ENCODE measurements around the gene CNTNAP2. TPM values are rescaled to one million over a fixed set of nuclear protein-coding genes. Genes with fewer than 3 reads are reported as not detected.

Gene CNTNAP2
- total and polyA plus RNA-seq, 2 of the 8 experiments (the other 6 are each of a cell fraction or from before 2014, with no cell fraction given), result 27.9 to 71.0 TPM

DNA sequence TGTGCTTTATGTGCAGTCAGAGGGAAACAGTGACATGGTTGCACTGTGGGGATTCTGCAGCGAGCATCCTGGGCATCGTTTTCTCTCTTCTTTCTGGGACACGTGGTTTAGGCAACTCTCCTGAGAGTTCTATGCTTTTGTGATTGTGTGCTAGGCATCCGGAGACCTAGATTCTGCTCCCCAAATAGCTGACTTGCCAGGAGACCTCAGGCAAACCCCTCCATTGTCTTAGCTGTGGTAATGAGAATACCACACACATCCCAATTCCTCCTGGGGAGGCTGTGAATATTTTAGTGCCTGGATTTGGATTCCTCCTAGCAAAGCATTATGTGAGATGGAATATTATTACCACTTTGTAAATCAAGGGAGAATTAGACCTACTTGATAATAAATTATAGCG lies 1862.0 kb downstream of the CNTNAP2 start:
- Histone ChIP-seq H3K56ac (replicated peaks; ENCODE audit: insufficient read length, low read depth, low read length) (no peak overlapping the region), H3K23ac (ENCODE audit: insufficient read length) (no peak overlapping the region), H4K91ac (replicated peaks; ENCODE audit: insufficient read length, low read length) (no peak overlapping the region), H3K79me2 (ENCODE audit: control insufficient read depth in 1 of 2, insufficient read depth in 2 of 2, low read length in 2 of 2) (no peaks in the 10 kb centered on the region), H3K27ac (ENCODE audit: low read depth, low read length) (no peak overlapping the region), H3K36me3 (ENCODE audit: control insufficient read depth in 2 of 4, insufficient read depth in 4 of 4, low read length in 3 of 4) (no peaks in the 10 kb centered on the region), H2AK5ac (ENCODE audit: low read depth, low read length) (no peak overlapping the region), H3K14ac (ENCODE audit: insufficient read length) (no peak overlapping the region), H4K8ac (ENCODE audit: extremely low read depth, insufficient read depth, low read length) (no peak overlapping the region), H3K4ac (replicated peaks; ENCODE audit: insufficient read length, low read depth, low read length) (peak overlapping the region; percentile 59), H3K9ac (replicated peaks in 1 of 4; ENCODE audit: extremely low read depth in 1 of 4, low read depth in 3 of 4, low read length in 3 of 4) (no peak overlapping the region), H2BK15ac (ENCODE audit: low read length) (no peak overlapping the region), H2BK5ac (ENCODE audit: low read depth, low read length) (no peak overlapping the region), H2BK20ac (ENCODE audit: low read length) (no peak overlapping the region), H3K23me2 (ENCODE audit: low read depth, low read length) (no peaks in the 10 kb centered on the region), H2BK12ac (ENCODE audit: low read depth, low read length) (no peak overlapping the region), H3K18ac (ENCODE audit: extremely low read depth, low read length) (no peak overlapping the region), H2BK120ac (replicated peaks; ENCODE audit: low read depth, low read length) (no peak overlapping the region), H3K4me2 (ENCODE audit: insufficient read depth in 1 of 2, low read depth in 2 of 2, low read length in 2 of 2) (no peak overlapping the region), H3K4me3 (ENCODE audit: extremely low read depth in 1 of 4, insufficient read depth in 2 of 4, low read depth in 3 of 4, low read length in 4 of 4) (no peak overlapping the region), H4K5ac (ENCODE audit: insufficient read length, low read depth, low read length) (no peak overlapping the region), H3K79me1 (ENCODE audit: low read depth, low read length) (no peaks in the 10 kb centered on the region), H2AFZ (ENCODE audit: low read length) (no peak overlapping the region), H3K4me1 (replicated peaks in 1 of 4; ENCODE audit: control insufficient read depth in 3 of 4, insufficient read depth in 4 of 4, low read length in 3 of 4) (peaks cover 0 to 3% (median 0%) of the 10 kb centered on the region in 4 experiments; a peak in 1 of 7 replicates), H4K20me1 (replicated peaks in 1 of 2; ENCODE audit: control insufficient read depth in 1 of 2, insufficient read depth in 2 of 2, low read length in 2 of 2) (no peaks in the 10 kb centered on the region), H3K9me3 (ENCODE audit: insufficient read depth in 2 of 2, low read depth in 1 of 2, low read length in 1 of 2) (no peaks in the 10 kb centered on the region), H3K27me3 (replicated peaks in 1 of 4; ENCODE audit: control insufficient read depth in 3 of 4, extremely low read depth in 1 of 4, insufficient read depth in 3 of 4, low read length in 3 of 4) (no peaks in the 10 kb centered on the region)
- DNase-seq (ENCODE audit: low read depth in 1 of 2, low spot score in 2 of 2) (no peak), FAIRE-seq (no peak)
- ChIA-PET CTCF (ENCODE audit: partially characterized antibody) (no interaction called here), POLR2A (ENCODE audit: partially characterized antibody) (no interaction called here)
- WGBS, 2 experiments (ENCODE audit: extremely low coverage in 1 of 2, insufficient coverage in 1 of 2, insufficient read length in 1 of 2, insufficient replicate concordance in 2 of 2, low coverage in 1 of 2, low lambda C conversion rate in 2 of 2, missing lambda C conversion rate in 1 of 2), result 74% methylated on average over 4 of the region's 5 CpGs; no CpG with 5 or more reads in 1 of the 2 experiments
- TF ChIP-seq ATF2 (IDR thresholded peaks at IDR 0.05; ENCODE audit: low read length), result no peak
- TF ChIP-seq CBX5 (IDR thresholded peaks at IDR 0.05; ENCODE audit: low read depth, low read length), result no peak
- TF ChIP-seq KDM5A (IDR thresholded peaks at IDR 0.05; ENCODE audit: low read length), result no peak
- no peak for TF ChIP-seq JUN (IDR thresholded peaks at IDR 0.05; ENCODE audit: low read depth, low read length)
- no peak for TF ChIP-seq ZNF274 (IDR thresholded peaks at IDR 0.05; ENCODE audit: borderline replicate concordance, extremely low read depth, low read length)
- TF ChIP-seq SAP30 (IDR thresholded peaks at IDR 0.05; ENCODE audit: insufficient read depth, insufficient replicate concordance, low read length), result no peak
- no peak for TF ChIP-seq KDM4A (IDR thresholded peaks at IDR 0.05; ENCODE audit: low read depth, low read length, severe bottlenecking)
- TF ChIP-seq TCF12 (IDR thresholded peaks at IDR 0.05; ENCODE audit: low read depth, low read length), result no peak
- TF ChIP-seq RBBP5 (IDR thresholded peaks at IDR 0.05; ENCODE audit: borderline replicate concordance, low read depth, low read length), result no peak
- no peak for TF ChIP-seq RXRA (IDR thresholded peaks at IDR 0.05; ENCODE audit: insufficient read depth, low read depth, low read length)
- TF ChIP-seq KDM1A (IDR thresholded peaks at IDR 0.05; ENCODE audit: borderline replicate concordance, low read length), result no peak
- no peak for TF ChIP-seq HDAC2 (IDR thresholded peaks at IDR 0.05; ENCODE audit: borderline replicate concordance in 1 of 2, low read depth in 2 of 2, low read length in 2 of 2)
